Measurements from ENCODE around the gene KIAA2012.
"Not testable (repeated sequence)": the region's sequence is repeated elsewhere in the genome, so short reads cannot be mapped to it uniquely, and the experiment has no call there.

KIAA2012 gene

DNA sequence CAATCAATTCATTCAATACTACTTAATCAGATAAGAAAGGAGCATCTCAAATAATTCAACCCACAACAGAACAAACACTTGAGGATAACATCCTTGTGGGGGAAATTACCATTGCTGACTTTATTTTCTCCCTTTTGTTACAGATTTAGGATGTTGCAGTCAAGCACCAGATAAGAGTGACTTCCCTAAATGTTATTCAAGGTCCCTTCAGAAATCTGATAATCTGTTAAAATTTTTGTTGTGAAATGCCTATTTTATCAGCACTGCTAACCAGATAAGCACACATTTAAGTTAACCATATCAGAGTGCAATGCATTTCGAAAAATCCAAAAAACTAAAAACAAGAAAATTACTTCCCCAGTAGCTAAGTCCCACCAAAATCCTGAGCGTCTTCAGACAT lies 131.8 kb downstream of the KIAA2012 start:
- Mint-ChIP-seq H3K4me3 (no peak overlapping the region), H3K36me3 (peaks cover 14 to 36% of the 10 kb centered on the region in 2 donors), H3K9me3 (no peaks in the 10 kb centered on the region), H3K27me3 (no peaks in the 10 kb centered on the region), H3K27ac (no peak overlapping the region), H3K4me1 (peaks cover 2 to 10% of the 10 kb centered on the region in 2 donors)
- ATAC-seq (replicated peaks): no peak
- no peak for DNase-seq

DNA sequence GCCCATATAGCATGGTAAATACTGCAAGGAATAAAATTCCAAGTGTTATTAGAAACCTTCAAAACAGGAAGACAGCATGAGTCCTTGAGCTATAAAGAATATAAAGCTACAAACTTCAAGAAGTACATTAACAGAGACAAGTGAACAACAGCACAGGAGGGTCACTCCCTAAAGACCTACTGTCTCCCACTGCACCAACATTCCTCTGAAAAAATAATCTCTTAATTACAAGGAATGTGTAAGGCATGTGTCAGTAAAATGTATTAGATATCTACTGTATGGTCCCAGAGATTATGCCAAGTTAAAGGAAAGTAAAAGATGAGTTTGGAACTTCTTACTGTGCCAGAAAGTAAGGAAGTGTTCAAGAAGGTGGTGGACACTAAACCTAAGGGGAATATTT lies 135.5 kb downstream of the KIAA2012 start:
- Mint-ChIP-seq H3K36me3 (peaks cover 15 to 29% of the 10 kb centered on the region in 2 donors), H3K9me3 (no peaks in the 10 kb centered on the region)
- ATAC-seq (replicated peaks): no peak

DNA sequence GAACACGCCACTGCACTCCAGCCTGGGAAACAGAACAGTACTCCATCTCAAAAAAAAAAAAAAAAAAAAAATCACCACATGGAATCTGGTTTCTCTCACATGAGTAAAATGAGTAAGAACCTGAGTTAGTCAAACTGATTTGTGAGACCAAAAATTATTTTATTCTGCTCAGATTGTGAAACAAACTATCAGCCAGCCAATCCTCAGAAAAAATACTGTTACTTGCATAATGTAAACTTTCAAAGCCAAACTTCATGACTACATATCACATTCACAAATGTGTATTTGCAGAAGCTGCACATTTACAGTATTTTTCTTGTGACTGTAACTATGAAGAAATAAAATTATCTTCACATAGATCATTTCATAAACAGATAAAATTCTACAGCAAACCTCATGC lies 142.1 kb downstream of the KIAA2012 start:
- ATAC-seq (replicated peaks) (no peak), DNase-seq (no peak)
- no peak overlapping the region for H3K27ac Mint-ChIP-seq
- peaks cover 12 to 35% of the 10 kb centered on the region in 2 donors for H3K36me3 Mint-ChIP-seq
- H3K9me3 Mint-ChIP-seq: no peaks in the 10 kb centered on the region
- no peaks in the 10 kb centered on the region for H3K27me3 Mint-ChIP-seq
- peaks cover 0 to 2% of the 10 kb centered on the region in 2 donors for H3K4me1 Mint-ChIP-seq
- no peak overlapping the region for H3K4me3 Mint-ChIP-seq

More for the DNA sequence above, 135.5 kb downstream of the KIAA2012 start:
- DNase-seq: no peak
- Mint-ChIP-seq H3K27me3 (no peaks in the 10 kb centered on the region), H3K4me3 (no peak overlapping the region), H3K4me1 (peaks cover 2 to 5% of the 10 kb centered on the region in 2 donors), H3K27ac (no peak overlapping the region)

DNA sequence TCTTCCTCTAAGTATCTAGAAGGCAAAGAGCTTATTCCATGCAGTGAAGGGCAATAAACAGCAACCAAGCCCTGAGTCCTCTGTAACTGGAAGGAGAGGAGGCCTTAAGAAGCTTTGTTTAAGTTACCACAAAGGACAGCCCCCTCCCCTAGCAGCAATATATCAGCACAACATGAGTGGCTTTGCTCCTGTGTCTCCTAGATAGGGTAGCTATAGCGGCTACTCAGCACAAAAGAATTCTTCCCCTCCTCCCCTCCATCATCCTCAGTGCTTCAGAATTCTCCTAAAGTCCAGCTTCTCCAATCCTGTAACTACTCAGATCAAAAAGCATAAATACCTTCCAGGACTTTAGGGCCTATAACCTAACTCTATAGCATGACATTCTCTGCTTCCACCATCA lies 148.8 kb downstream of the KIAA2012 start:
- peaks cover 15 to 25% of the 10 kb centered on the region in 2 donors for H3K4me1 Mint-ChIP-seq

DNA sequence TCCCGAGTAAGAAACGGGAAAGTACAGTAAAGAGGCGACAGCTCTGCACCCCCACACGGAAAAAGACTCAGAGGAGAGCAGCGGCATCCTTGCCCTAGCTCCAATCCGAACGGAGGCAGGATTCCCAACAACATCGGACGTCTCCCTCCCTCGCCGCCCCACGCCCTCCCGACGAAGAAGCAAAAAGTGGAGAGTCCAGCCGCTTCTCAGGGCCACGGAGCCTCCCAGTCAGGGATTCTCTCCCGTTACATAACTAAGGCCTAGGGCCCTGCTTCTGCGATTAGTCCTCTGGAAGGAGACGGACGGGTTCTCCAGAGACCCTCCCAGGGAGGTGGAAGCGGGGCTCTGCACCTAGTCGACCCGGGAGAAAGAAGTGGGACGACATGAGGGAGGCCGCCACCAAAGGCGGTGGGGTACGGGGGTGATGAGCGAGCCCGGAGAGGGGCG lies 164.8 kb downstream of the KIAA2012 start:
- no peaks in the 10 kb centered on the region for H3K27me3 Mint-ChIP-seq
- no peaks in the 10 kb centered on the region for H3K36me3 Mint-ChIP-seq
- H3K27ac Mint-ChIP-seq: peak overlapping the region; percentile 81
- peak overlapping the region; percentile 92 to 98 for H3K4me3 Mint-ChIP-seq
- peaks cover 8 to 29% of the 10 kb centered on the region in 2 donors for H3K4me1 Mint-ChIP-seq
- H3K9me3 Mint-ChIP-seq: no peaks in the 10 kb centered on the region
- DNase-seq (no peak), ATAC-seq (replicated peaks) (peak; percentile 47 to 54)

More for the DNA sequence above, 148.8 kb downstream of the KIAA2012 start:
- DNase-seq (no peak), ATAC-seq (replicated peaks) (no peak)
- Mint-ChIP-seq H3K27me3 (no peaks in the 10 kb centered on the region), H3K27ac (no peak overlapping the region), H3K36me3 (peaks cover 25 to 48% of the 10 kb centered on the region in 2 donors), H3K4me3 (no peak overlapping the region), H3K9me3 (no peaks in the 10 kb centered on the region)

DNA sequence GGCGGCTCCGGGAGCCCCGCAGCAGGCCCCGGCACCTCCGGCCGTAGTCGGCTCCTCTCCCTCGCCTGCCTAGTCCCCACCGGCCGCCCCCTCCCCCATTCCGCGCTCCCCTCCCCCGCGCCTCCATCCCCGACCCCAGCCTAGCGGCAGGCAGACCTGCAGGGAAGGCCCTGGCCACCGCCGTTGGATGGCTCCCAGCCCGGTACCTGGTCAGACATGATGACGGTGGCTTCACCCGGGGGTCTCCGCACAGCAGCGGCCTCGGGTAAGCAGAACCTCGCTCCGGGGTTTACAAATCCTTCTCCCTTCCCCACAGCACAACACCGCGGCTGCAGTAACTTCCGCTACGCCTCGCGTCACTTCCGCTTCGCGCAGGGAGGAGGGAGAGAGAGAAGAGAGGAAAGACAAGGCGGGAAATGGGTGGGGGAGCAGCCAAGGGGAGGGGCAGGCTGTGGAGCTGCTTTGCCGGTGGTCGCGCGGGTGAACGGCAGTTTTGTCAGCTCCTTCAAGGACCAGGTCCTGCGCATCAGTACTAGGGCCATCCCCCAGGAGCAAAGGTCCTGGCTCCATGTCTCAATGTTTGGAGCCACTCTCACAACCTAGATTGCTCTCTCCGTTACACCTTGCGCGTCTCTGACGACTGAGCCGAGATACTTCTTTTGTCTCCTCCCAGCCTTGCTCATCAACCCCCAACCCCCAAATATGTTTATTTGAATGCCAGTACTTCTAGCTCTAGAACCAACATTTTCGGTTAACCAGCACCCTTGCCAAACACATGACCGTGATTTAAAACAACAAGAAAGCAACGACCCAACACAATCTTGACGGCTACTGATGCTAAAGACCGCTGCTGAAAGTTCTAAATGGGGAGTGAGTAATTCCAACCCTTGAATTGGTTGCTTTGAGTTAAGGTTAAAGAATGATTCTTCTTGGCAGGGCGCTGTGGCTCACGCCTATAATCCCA lies 165.5 kb downstream of the KIAA2012 start, which contains the start of gene SUMO1:
SUMO1 (minus strand) TSS at position 364 of the 964 bp plus-strand sequence; CDS start at position 218, 146 bp downstream.
- Mint-ChIP-seq H3K4me3 (peak within 1 kb of the TSS; percentile 92 to 98), H3K4me1 (peaks cover 8 to 24% of the 10 kb centered on the region in 2 donors), H3K36me3 (no peaks in the 10 kb centered on the region), H3K27me3 (no peaks in the 10 kb centered on the region), H3K27ac (peak within 1 kb of the TSS; percentile 95), H3K9me3 (no peaks in the 10 kb centered on the region)
- DNase-seq (peak; percentile 88), ATAC-seq (replicated peaks) (peak; percentile 98)

DNA sequence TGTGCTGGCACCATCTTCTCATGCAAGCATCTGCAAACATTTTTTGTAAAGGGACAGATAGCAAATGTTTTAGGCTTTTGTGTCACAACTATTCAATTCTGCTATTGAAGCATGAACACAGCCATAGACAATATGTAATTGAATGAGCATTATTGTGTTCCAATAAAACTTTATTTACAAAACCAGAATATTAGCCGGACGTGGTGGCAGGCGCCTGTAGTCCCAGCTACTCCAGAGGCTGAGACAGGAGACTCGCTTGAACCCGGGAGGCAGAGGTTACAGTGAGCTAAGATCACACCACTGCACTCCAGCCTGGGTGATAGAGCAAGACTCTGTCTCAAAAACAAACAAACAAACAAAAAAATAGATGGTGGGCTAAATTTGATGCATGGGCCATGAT lies 174.7 kb downstream of the KIAA2012 start:
- not testable (repeated sequence) for H3K4me3 Mint-ChIP-seq; H3K27me3 Mint-ChIP-seq; H3K36me3 Mint-ChIP-seq; H3K4me1 Mint-ChIP-seq; H3K9me3 Mint-ChIP-seq; ATAC-seq (replicated peaks); H3K27ac Mint-ChIP-seq; DNase-seq

- Mint-ChIP-seq H3K9me3 (no peaks in the 10 kb centered on the region), H3K4me3 (no peak overlapping the region), H3K27me3 (peaks cover 0 to 6% of the 10 kb centered on the region in 2 donors), H3K27ac (no peak overlapping the region), H3K36me3 (no peaks in the 10 kb centered on the region), H3K4me1 (no peaks in the 10 kb centered on the region)
- ATAC-seq (replicated peaks): no peak
- no peak for DNase-seq
Measured at GRCh38 chr2:202249521-202250253, 176.6 kb downstream of the KIAA2012 start.

- no peak for ATAC-seq (replicated peaks)
- DNase-seq: no peak
- Mint-ChIP-seq H3K27ac (no peak overlapping the region), H3K4me1 (no peaks in the 10 kb centered on the region), H3K4me3 (no peak overlapping the region), H3K27me3 (peaks cover 0 to 6% of the 10 kb centered on the region in 2 donors), H3K36me3 (no peaks in the 10 kb centered on the region), H3K9me3 (no peaks in the 10 kb centered on the region)
Measured at GRCh38 chr2:202251494-202251893, 178.4 kb downstream of the KIAA2012 start.
